Vagina (tissue), 2 donors: ENCODE measurements around the gene NRGN. TPM values are rescaled to one million over a fixed set of nuclear protein-coding genes. Genes with fewer than 3 reads are reported as not detected.

Source experiments
- DNase-seq, 2 donors: peaks; one replicate each; pipeline ENCODE4 v3.0.0-alpha.2; 2017; ENCODE audit errors: extremely low spot score in 2 of 2
- H3K27ac ChIP-seq: fragments of 200-600 bp; sonication (generic); one replicate; pipeline ENCODE4 v1.5.1; 2019
- H3K27me3 ChIP-seq: fragments of 200-600 bp; sonication (generic); one replicate; pipeline ENCODE4 v1.5.1; 2019
- H3K36me3 ChIP-seq, 2 donors: fragments of 200-600 bp; sonication (generic); one replicate each; pipeline ENCODE4 v1.5.1; 2017 to 2019
- H3K4me1 ChIP-seq: fragments of 200-600 bp; sonication (generic); one replicate; pipeline ENCODE4 v1.5.1; 2019
- H3K4me3 ChIP-seq, 2 donors: fragments of 200-600 bp; sonication (generic); 1 replicate in 1 of 2; 2 replicates in 1 of 2; pipeline ENCODE4 v1.5.1; 2016 to 2019
- H3K9me3 ChIP-seq: fragments of 200-600 bp; sonication (generic); one replicate; pipeline ENCODE4 v1.5.1; 2019
- POLR2A ChIP-seq, 2 donors: fragments of 450-650 bp; IDR thresholded peaks; one replicate each; pipeline ENCODE4 v1.6.1; 2017; ENCODE audit warnings: antibody characterized with exemption in 2 of 2, mild to moderate bottlenecking in 2 of 2, moderate library complexity in 2 of 2
- POLR2AphosphoS5 ChIP-seq, 2 donors: sonication (generic); formaldehyde crosslinking; IDR thresholded peaks; one replicate each; pipeline ENCODE4 v1.9.0; 2017; ENCODE audit warnings: antibody characterized with exemption in 2 of 2, mild to moderate bottlenecking in 2 of 2, low read depth in 1 of 2; ENCODE audit not compliant: insufficient read depth in 1 of 2
- intact Hi-C: fragments of 100-400 bp; cut with DNase I; formaldehyde crosslinking; loops from one replicate; pipeline ENCODE4 v1.15.1; 2023
- total RNA-seq: library from RNA; depleted of rRNA; stranded (reverse); fragments of >200 nt; gene quantifications from one replicate; pipeline ENCODE4 v1.2.3, GENCODE V29; 2016
- TF ChIP-seq, protein P1 (sequence below), 3 experiments: fragments of 450-650 bp in 2 of 3; fragments of 200-600 bp in 1 of 3; sonication (generic) in 1 of 3; IDR thresholded peaks; one replicate each; pipeline ENCODE4 v1.5.1; 2017 to 2019; ENCODE audit warnings: antibody characterized with exemption in 3 of 3, mild to moderate bottlenecking in 2 of 3, moderate library complexity in 2 of 3

Gene NRGN
- total RNA-seq, 1 donor from 2014 or later: 0.98 TPM

DNA sequence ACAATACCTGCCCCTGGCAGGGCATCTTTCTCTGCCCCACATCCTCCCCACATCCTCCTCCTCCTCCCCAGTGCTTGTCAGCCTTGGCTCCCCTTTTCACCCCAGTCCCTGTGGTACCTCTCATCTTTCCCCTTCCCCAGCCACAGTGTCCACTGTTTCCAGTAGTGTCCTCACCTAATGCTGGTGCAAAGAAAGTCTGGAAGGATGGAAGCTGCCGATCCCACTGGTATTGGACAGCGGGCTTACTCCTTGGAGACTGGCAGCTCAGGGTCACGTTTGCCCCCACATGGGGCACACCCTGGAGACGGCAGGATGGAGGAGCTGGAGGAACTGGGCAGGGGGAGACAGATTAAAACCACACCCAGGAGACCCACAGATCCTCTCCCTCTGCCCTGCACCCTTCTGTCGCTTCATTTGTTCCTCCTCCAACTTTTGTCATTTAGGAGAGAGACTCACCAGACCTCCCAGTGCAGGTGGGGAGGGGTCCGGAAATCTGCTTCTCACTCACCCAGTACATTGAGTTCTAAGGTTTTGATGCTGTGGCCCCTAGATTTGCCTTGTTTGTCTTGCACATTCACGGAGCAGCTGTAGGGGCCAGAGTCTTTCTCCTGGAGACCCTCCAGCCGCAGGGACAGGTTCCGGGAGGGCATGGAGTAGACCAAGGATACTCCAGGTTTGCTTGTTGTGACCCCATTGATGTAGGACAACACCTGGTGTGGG is 16.5 kb downstream of the NRGN start:
- TF ChIP-seq, protein P1, sequence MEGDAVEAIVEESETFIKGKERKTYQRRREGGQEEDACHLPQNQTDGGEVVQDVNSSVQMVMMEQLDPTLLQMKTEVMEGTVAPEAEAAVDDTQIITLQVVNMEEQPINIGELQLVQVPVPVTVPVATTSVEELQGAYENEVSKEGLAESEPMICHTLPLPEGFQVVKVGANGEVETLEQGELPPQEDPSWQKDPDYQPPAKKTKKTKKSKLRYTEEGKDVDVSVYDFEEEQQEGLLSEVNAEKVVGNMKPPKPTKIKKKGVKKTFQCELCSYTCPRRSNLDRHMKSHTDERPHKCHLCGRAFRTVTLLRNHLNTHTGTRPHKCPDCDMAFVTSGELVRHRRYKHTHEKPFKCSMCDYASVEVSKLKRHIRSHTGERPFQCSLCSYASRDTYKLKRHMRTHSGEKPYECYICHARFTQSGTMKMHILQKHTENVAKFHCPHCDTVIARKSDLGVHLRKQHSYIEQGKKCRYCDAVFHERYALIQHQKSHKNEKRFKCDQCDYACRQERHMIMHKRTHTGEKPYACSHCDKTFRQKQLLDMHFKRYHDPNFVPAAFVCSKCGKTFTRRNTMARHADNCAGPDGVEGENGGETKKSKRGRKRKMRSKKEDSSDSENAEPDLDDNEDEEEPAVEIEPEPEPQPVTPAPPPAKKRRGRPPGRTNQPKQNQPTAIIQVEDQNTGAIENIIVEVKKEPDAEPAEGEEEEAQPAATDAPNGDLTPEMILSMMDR (IDR thresholded peaks at IDR 0.05): no peak
- no peak for TF ChIP-seq POLR2A (IDR thresholded peaks at IDR 0.05)
- DNase-seq: no peak
- no peaks in the 10 kb centered on the region for H3K9me3 ChIP-seq
- H3K4me1 ChIP-seq: peaks cover 34% of the 10 kb centered on the region
- peaks cover 6% of the 10 kb centered on the region for H3K27me3 ChIP-seq
- no peak overlapping the region for H3K4me3 ChIP-seq
- H3K27ac ChIP-seq: no peak overlapping the region
- intact Hi-C loops: loop anchor here (5.0 kb wide), 1 partner anchor 81 kb away; no protein-coding TSS in a partner anchor
- H3K36me3 ChIP-seq: no peaks in the 10 kb centered on the region

GRCh38 chr11:124756753-124757227 is 17.0 kb downstream of the NRGN start:
- DNase-seq: no peak
- Histone ChIP-seq H3K9me3 (no peaks in the 10 kb centered on the region), H3K27me3 (peaks cover 6% of the 10 kb centered on the region), H3K4me1 (peaks cover 37% of the 10 kb centered on the region), H3K36me3 (no peaks in the 10 kb centered on the region), H3K27ac (no peak overlapping the region), H3K4me3 (no peak overlapping the region)
- intact Hi-C loops: loop anchor here (5.0 kb wide), 1 partner anchor 81 kb away; no protein-coding TSS in a partner anchor
- TF ChIP-seq, protein P1 (IDR thresholded peaks at IDR 0.05): no peak
- TF ChIP-seq POLR2AphosphoS5 (IDR thresholded peaks at IDR 0.05; ENCODE audit: insufficient read depth in 1 of 2, low read depth in 1 of 2) (no peak), POLR2A (IDR thresholded peaks at IDR 0.05) (no peak)

GRCh38 chr11:124757320-124757719 is 17.6 kb downstream of the NRGN start:
- Histone ChIP-seq H3K27me3 (peaks cover 6% of the 10 kb centered on the region), H3K27ac (no peak overlapping the region), H3K9me3 (no peaks in the 10 kb centered on the region), H3K4me1 (peaks cover 42% of the 10 kb centered on the region), H3K4me3 (no peak overlapping the region), H3K36me3 (no peaks in the 10 kb centered on the region)
- intact Hi-C loops: loop anchor here (5.0 kb wide), 1 partner anchor 80 kb away; no protein-coding TSS in a partner anchor
- DNase-seq: no peak
- TF ChIP-seq POLR2A (IDR thresholded peaks at IDR 0.05) (no peak), POLR2AphosphoS5 (IDR thresholded peaks at IDR 0.05; ENCODE audit: insufficient read depth in 1 of 2, low read depth in 1 of 2) (no peak)
- TF ChIP-seq, protein P1 (IDR thresholded peaks at IDR 0.05): no peak

DNA sequence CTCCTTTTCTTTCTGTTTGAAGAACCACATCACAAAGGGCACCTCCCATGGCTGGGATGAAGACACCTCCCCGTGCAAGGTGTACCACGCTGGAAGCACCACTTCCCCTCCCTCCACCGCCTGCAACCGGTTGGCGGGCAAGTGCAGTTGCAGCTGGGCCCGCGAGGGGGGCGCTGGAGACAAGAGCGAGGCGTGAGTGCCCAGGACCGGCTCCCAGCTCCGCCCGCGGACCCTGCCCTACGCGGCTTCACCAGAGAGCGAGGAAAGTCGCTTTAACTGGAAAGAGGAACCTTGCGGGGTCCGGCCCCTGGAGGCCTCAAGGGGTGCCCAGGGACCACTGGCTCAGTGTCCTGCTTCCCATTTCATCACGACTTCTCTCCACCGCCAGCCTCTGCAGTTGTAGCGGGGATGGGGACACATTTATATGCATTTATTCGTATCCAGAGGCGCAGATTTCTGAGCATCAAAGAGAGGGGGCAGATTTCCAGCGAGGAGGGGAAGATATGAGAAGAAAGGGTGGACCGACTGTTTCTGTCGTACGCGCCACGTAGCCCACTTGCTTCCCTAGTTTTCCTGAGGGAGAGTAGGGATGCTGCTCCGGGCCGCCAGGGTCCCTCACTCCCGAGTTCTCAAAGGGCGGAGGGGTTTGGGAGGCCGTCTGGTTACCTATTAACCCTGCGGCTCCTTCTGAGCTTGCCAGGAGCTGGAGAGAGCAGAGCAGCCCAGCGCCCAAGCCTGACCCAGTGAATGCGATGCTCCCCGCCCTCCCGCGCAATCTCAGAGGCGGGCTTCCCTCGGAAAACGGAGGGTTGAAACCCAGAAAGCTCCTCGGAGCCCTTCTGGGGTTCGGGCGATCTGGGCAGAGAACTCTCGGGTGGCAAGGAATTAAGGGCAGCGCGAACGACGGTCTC is 18.9 kb downstream of the NRGN start:
- intact Hi-C loops: loop anchor here (5.0 kb wide), 1 partner anchor 79 kb away; no protein-coding TSS in a partner anchor
- TF ChIP-seq POLR2A (IDR thresholded peaks at IDR 0.05) (no peak), POLR2AphosphoS5 (IDR thresholded peaks at IDR 0.05; ENCODE audit: insufficient read depth in 1 of 2, low read depth in 1 of 2) (peak in 1 of 2 donors; percentile 21)
- TF ChIP-seq, protein P1 (IDR thresholded peaks at IDR 0.05): peak in 2 of 3 experiments; percentile 9 to 47
- Histone ChIP-seq H3K9me3 (no peaks in the 10 kb centered on the region), H3K27me3 (peaks cover 6% of the 10 kb centered on the region), H3K36me3 (no peaks in the 10 kb centered on the region), H3K4me1 (peaks cover 50% of the 10 kb centered on the region), H3K4me3 (peak overlapping the region; percentile 50 to 53), H3K27ac (peak overlapping the region; percentile 71)
- no peak for DNase-seq
